AG09309 (cell line): ENCODE measurements around the gene GAREM1.

Experiments
- DNase-seq: peaks from one replicate; pipeline ENCODE4 v3.0.0-alpha.2; 2010; ENCODE audit warnings: low read depth
- H3K4me3 ChIP-seq: 2 replicates; pipeline ENCODE4 v1.5.1; 2011; ENCODE audit warnings: mild to moderate bottlenecking, low read depth, low read length, moderate library complexity; ENCODE audit not compliant: control insufficient read depth
- TF ChIP-seq, protein P1 (sequence below): IDR thresholded peaks from 2 replicates; pipeline ENCODE4 v1.5.1; 2011; ENCODE audit warnings: mild to moderate bottlenecking, low read depth, low read length, inconsistent platforms; ENCODE audit not compliant: insufficient read depth, control insufficient read depth; ENCODE audit errors: missing control alignments

GAREM1 gene

DNA sequence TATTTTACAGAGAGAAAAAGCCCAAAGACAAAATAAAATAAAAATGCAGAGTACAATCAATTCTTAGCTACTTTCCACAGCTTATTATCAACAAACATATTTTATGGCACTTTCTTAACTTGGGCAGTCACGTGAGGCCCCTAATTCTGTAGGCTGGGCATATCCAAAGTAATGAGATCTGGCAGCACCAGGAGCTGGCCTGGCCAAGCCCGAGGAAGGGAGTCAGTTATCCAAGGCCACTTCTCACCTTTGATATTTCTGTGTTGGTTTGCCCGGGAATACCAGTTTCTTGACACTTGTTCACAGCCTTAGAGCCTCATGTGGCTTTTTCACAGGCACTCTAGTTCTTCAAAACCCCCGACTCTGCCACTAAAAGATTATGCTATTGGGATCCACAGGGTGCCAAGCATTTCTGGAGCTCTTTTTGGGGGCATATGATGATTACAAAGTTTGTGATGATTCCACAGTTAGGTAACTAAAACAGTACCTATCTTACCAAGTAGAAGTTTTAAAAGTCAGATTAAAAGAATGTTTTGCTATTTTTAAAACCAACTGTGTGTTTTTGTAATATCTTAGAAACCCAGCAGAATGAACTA, 190.4 kb downstream of the GAREM1 start:
- TF ChIP-seq, protein P1, sequence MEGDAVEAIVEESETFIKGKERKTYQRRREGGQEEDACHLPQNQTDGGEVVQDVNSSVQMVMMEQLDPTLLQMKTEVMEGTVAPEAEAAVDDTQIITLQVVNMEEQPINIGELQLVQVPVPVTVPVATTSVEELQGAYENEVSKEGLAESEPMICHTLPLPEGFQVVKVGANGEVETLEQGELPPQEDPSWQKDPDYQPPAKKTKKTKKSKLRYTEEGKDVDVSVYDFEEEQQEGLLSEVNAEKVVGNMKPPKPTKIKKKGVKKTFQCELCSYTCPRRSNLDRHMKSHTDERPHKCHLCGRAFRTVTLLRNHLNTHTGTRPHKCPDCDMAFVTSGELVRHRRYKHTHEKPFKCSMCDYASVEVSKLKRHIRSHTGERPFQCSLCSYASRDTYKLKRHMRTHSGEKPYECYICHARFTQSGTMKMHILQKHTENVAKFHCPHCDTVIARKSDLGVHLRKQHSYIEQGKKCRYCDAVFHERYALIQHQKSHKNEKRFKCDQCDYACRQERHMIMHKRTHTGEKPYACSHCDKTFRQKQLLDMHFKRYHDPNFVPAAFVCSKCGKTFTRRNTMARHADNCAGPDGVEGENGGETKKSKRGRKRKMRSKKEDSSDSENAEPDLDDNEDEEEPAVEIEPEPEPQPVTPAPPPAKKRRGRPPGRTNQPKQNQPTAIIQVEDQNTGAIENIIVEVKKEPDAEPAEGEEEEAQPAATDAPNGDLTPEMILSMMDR: no peak
- no peak overlapping the region for H3K4me3 ChIP-seq
- no peak for DNase-seq

DNA sequence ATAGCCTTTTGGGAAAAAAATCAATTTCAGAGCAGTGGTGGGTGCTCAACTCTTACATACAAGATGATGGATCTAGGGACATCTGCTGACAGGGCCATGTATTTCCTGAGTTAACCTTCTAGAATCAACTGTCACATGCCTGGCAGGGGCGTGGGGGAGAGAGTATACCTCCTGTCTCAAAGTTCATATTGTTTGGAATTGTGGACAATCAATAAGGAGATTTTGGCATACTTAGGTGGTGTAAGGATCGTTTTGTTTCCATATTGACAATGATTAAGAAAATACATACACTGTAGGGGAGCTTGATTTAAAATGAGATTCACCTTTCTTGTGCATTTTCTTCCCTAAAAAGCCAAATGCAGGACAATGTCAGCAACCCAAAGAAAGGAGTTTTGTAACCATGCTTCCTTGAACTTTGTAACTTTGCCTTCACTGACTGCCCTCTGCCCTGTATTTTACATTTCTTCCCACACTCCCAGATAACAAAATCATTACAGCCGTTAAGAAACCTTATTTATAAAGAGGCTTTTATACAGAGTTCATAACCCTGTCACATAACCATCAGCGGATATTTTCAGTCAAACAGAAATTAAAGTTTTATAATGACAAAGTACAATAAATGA, 192.4 kb downstream of the GAREM1 start:
- H3K4me3 ChIP-seq: no peak overlapping the region
- TF ChIP-seq, protein P1: no peak
- DNase-seq: no peak

DNA sequence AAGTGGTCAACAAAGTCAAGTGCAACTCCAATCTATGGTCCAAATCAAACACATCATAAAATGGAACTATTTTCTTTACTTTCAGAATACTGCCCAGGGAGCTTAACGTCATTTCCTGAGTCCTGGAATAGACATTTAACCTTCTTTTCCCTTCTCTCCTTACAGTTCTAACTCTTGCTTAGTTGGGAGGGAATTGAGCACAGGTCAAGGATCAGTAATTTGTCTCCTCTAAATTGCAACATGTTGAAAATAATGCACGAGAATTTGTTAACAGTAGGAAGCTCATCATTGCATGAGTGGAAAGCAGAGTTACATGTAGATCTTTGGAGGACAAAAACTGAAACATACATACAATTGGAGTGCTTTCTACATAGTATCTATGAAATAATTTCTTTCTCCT, 193.1 kb downstream of the GAREM1 start:
- DNase-seq: no peak
- H3K4me3 ChIP-seq: no peak overlapping the region
- TF ChIP-seq, protein P1: no peak

DNA sequence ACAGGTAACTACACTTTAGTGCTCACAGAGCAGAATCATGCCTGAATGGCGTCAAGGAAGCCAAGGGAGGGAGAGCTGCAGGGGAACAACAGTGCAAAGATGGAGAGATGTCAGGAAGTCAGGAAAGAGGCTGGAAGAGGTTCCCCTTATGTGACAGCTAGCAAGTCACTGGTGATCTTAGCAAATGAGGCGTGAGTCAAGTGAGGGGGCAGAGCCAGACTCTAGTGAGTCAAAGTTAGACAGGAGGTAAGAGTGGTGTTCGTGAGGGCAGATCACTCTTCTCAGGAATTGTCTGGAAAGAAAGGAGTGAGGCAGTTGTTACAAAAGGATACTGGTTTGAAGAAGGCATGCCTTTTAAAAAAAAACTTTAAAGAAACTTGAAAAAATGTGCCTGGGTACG, 193.8 kb downstream of the GAREM1 start:
- DNase-seq: no peak
- H3K4me3 ChIP-seq: no peak overlapping the region
- TF ChIP-seq, protein P1: no peak

DNA sequence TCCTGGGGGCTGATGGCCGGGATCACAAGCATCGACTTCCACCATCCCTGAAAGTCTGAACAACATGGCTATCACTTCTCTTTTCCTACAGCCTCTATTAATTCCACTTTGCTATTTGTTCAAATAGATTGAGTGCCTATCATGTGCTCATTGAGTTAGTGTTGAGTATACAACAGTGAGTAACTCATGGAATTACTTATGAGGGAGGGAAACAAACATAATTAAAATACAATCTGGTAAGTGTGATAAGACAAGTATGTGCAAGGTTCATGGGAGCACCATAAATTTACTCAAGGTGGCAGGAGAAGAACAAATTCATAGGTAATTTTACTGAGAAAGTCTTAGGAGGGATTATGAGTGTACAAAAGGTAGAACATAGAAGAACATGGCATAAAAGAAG, 194.4 kb downstream of the GAREM1 start:
- H3K4me3 ChIP-seq: no peak overlapping the region
- no peak for DNase-seq
- TF ChIP-seq, protein P1: no peak

DNA sequence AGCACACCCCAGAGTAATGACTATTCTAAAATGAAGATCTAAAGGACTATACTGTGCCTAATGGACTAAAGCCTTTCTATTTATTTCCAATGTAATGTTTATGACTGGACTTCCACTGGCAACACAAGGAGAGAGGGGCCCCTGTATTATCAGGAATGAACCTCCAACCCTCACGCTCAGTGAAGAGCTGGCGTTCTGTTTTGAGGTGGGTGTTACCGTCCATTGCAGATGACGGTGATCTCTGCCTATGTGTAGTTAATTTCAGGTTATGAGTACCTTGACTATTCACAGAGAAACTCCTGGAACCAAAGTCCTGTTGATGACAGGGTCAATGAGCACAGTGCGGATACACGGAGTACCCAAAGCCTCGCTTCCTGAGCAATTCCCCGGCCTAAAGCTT, 195.5 kb downstream of the GAREM1 start:
- TF ChIP-seq, protein P1: no peak
- DNase-seq: no peak
- no peak overlapping the region for H3K4me3 ChIP-seq
